Omental fat pad (tissue), 4 donors: ENCODE results near the gene LRRTM4. TPM values are rescaled to one million over a fixed set of nuclear protein-coding genes. Genes with fewer than 3 reads are reported as not detected.

Experiments used
- ATAC-seq: fragments of 150-250 bp; one replicate; pipeline ENCODE4 v1.9.1; 2016; ENCODE audit warnings: mild to moderate bottlenecking, moderate library complexity; ENCODE audit not compliant: low FRiP score
- DNase-seq: peaks from one replicate; pipeline ENCODE4 v3.0.0-alpha.2; 2019; ENCODE audit warnings: low spot score
- CTCF ChIP-seq, 3 donors: fragments of 450-650 bp; IDR thresholded peaks; one replicate each; pipeline ENCODE4 v1.5.1; 2016 to 2017; ENCODE audit warnings: antibody characterized with exemption in 3 of 3, mild to moderate bottlenecking in 3 of 3, moderate library complexity in 2 of 3
- total RNA-seq, 4 donors: library from RNA; depleted of rRNA; stranded (reverse); fragments of >200 nt; gene quantifications; one replicate each; pipeline ENCODE4 v1.1.0, GENCODE V29; 2016

Gene LRRTM4
- total RNA-seq, 4 donors from 2014 or later = 0.32 TPM; not detected in 3

DNA sequence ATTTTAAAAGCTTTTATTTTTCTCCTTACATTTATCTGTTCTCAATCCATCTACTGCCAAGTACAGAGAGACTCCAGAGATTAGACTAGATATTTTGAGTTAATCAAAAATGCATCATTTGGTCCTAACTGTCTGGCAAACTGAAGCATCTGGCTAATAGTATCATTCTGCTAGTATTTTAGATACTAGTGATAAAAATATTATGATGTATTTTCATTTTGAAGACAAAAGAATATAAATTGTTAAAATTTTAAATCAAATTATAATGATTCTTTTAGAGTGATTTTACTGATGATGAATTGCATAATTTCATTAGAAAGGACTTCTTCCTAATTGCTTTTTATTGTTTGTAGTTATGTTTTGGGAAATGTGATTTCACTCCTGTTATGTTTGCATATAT, 584.0 kb downstream of the LRRTM4 start:
- no peak for DNase-seq
- ATAC-seq = no peak
- TF ChIP-seq CTCF (IDR thresholded peaks at IDR 0.05) = no peak

GRCh38 chr2:76932550-76932949, 589.6 kb downstream of the LRRTM4 start:
- no peak for TF ChIP-seq CTCF (IDR thresholded peaks at IDR 0.05)
- ATAC-seq (no peak), DNase-seq (no peak)

- ATAC-seq (no peak), DNase-seq (no peak)
- no peak for TF ChIP-seq CTCF (IDR thresholded peaks at IDR 0.05)
These were observed 592.0 kb downstream of the LRRTM4 start for GRCh38 chr2:76930056-76930744.

DNA sequence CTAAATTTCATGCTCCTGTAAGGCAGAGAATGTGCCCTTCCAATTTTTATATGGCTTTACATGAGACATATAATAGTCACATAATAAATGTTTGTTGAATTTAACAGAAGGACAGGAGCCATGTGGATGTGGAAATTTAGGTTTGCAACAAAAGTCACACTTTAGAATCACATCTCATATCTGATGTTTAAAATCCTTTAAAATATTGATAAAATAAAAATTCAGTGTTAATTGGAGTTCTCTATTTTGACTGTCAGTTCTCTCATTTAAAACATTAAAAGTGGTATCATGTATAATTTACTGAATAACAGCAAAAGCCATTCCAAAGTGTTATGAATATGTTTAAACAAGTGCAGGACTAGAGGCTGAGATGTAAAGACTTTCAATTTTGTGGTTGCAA, 594.1 kb downstream of the LRRTM4 start:
- no peak for ATAC-seq
- no peak for DNase-seq
- no peak for TF ChIP-seq CTCF (IDR thresholded peaks at IDR 0.05)

GRCh38 chr2:76921006-76921405, 601.2 kb downstream of the LRRTM4 start:
- no peak for ATAC-seq
- no peak for DNase-seq
- no peak for TF ChIP-seq CTCF (IDR thresholded peaks at IDR 0.05)

DNA sequence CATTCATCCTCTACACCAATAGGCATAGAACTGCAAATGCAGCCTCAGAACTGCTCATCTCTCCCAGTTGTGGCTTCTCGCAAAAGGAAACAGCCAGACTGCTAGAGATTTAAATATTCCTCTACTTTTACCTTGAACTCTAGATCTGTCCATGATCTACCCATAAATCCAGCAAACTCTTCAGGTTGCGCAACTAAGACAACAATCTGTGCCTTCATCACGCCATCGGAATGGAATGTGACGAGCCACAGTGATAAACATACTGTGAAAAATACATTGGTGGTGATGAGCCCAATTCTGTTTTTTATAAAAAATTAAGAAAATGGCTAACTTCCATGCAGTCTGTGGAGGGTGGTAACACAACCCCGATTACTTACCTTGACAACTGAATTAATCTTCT, 626.7 kb downstream of the LRRTM4 start:
- no peak for ATAC-seq
- no peak for DNase-seq
- no peak for TF ChIP-seq CTCF (IDR thresholded peaks at IDR 0.05)

DNA sequence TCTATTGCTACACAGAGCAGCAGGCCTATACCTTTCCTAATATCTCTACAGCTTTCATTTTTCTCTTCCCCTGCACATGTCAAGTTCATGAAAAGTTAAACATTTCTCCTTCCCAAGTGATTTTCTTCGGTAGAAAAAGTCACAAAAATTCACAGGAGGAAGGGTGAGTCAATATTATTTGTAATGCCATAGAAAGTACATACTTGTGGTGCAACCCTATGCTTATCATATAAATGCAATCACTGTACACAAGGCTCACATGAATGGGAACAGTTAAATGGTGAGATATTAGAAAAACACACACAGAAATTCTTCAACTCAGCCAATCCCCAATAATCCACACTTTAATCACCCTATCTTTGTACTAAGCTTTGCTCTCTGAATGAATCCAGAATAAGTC, 651.6 kb downstream of the LRRTM4 start:
- ATAC-seq (no peak), DNase-seq (no peak)
- no peak for TF ChIP-seq CTCF (IDR thresholded peaks at IDR 0.05)
